WI38 (cell line): ENCODE data around the gene SNTG2.

Experiments used
- H3K4me3 ChIP-seq: 2 replicates; pipeline ENCODE4 v1.5.1; 2011; ENCODE audit warnings: low read depth, mild to moderate bottlenecking, control low read depth, low read length
- CTCF ChIP-seq: IDR thresholded peaks from 2 replicates; pipeline ENCODE4 v1.5.1; 2012; ENCODE audit warnings: low read depth, mild to moderate bottlenecking, control low read depth, low read length

SNTG2 gene

GRCh38 chr2:1353124-1353523 is 402.5 kb downstream of the SNTG2 start:
- no peak overlapping the region for H3K4me3 ChIP-seq
- no peak for TF ChIP-seq CTCF

- H3K4me3 ChIP-seq, result no peak overlapping the region
- no peak for TF ChIP-seq CTCF
Observed at GRCh38 chr2:1353543-1353942, 402.9 kb downstream of the SNTG2 start.

- H3K4me3 ChIP-seq, result no peak overlapping the region
- no peak for TF ChIP-seq CTCF
Observed at GRCh38 chr2:1360144-1360543, 409.5 kb downstream of the SNTG2 start.

DNA sequence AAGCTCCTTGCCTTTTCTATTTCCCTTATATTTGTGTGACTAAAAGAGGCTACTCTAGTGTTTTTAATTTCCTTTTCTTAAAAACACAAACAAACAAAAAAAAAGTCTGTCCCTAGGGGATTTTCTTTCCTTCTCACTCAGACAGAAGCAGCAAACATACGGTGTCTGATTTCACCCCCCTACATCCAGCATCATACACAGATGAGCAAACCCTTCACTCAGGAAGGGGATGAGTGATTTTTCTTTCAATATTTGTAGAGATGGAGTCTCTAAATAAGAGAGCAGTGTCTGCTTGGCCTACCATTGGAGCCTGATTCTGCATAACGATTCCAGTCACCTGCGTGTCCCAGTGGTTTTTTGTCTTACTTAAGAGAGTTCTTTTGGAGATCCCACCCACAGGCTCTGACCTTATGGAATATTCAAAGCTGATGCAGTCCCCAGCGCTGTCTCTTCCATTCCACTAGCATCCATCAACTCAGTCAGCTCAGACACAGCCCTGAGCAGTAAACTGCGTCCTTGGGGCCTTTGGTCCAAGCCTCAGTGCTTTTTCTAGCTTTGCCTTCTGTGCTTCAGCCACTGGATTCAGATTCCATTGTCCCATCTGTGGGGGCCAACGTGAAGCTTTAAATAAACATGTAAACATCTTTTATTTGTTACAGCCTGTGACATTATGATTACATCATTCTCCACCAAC is 410.1 kb downstream of the SNTG2 start:
- H3K4me3 ChIP-seq, result no peak overlapping the region
- TF ChIP-seq CTCF, result no peak

GRCh38 chr2:1363367-1363766 is 412.7 kb downstream of the SNTG2 start:
- TF ChIP-seq CTCF, result no peak
- no peak overlapping the region for H3K4me3 ChIP-seq

DNA sequence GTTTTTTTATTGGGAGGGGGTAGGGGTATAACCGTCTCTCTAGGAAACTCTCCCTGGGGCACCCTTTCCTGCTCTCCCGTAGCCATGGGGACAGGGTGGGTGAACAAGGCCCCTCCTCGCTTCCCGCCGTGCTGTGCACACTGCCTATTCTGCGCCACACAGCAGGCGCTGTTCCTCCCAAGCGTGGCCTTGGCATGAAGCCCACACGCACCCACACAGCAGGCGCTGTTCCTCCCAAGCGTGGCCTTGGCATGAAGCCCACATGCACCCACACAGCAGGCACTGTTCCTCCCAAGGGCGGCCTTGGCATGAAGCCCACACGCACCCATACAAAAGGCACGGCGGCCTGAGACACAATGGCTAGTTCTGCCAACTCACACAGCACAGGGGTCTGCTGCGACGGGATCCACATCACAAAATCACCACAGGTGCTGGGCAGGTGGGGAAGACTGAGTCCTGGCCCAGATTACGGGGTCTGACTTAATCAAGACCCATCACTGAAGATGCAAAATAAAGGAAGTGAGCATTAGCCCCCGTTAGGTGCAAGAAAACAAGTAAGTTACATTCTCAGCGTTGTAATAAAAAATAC is 416.0 kb downstream of the SNTG2 start:
- H3K4me3 ChIP-seq, result no peak overlapping the region
- TF ChIP-seq CTCF, result no peak

DNA sequence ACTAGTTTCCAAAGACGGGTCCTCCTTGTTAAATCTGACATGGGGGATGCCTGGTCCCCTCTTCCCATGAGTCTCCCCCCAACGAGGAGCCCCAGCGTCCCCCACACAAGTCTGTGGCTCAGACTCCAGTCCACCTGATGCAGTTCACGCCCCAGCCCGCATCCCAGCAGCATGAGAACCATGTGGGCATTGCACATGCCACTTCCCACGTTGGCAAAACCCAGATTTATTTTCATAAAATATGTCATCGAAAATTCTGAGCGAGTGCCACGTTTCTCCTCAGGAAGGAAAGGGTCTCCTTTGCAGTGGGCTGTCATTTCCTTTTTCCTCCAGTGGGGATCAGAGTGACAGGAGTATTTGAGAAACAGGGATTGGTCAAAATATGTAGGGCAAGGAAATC is 417.0 kb downstream of the SNTG2 start:
- H3K4me3 ChIP-seq, result no peak overlapping the region
- no peak for TF ChIP-seq CTCF
